GM19395 (cell line): ENCODE results near the gene ANO2.

ENCODE experiments used
- ATAC-seq: cut with Tn5 transposase; IDR thresholded peaks from one replicate; pipeline ENCODE4 v1.9.1; 2021; ENCODE audit warnings: mild to moderate bottlenecking, moderate library complexity; ENCODE audit not compliant: unreplicated experiment

Gene ANO2

DNA sequence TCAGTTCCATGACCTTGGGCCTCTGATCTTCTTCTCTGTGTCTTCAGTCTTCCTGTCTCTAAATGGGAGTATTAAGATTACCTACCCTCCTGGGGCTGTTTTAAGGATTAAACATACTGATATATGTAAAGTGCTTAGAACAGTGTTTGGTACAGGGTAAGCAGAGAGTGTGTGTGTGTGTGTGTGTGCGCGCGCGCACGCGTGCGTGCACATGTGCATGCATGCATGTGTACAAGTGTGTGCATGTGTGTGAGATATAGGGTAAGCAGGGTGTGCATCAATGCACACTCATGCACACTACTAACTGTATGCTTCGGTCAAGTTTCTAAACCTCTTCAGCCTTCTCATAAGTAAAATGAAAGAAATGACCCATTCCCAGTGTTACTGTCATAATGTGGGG, 316.6 kb downstream of the ANO2 start:
- no peak for ATAC-seq

DNA sequence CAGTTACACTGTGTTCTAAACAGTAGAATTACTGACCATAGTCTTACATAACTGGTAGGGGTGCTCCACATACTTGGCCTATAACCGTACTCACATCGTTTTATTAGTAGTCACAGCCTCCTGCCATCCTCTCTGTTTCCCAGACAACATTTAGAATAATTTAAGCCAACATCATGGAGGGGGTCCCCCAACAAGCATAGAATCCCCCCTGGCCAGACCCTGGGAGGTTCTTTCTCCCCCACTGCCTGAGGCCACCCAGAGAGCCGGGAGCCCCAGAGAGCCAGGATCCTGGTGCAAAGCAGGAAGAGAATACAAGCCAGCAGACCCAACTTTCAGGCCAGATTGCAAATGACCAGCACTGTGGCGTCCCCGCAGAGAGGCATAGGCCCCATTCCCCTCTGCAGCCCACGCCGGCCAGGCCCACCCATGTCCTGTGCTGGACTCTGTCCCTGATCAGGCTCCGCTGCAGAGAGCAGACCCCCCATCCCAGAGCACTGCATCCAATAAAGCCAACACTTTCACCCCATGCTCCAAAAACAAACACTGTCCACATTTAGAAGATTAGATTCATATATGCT, 317.9 kb downstream of the ANO2 start:
- no peak for ATAC-seq

DNA sequence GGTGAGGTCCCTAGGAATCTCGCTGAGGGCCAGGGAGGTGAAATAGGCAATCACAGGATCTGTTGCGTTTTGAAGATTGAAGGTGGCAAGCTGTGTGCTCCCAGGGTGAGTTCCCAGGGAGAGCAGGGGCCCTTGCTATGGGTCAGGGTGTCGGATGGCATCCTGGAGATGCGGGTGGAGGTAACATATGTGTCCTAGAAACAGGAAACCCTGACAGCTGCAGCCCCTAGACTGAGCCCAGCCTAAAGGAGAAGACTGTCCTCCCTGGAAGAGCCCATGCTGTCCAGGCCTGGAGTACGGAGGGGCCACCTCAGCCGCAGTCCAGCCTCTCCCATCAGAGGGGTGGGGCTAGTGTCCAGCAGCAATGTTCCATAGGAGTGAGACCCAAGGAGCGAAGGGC, 318.9 kb downstream of the ANO2 start:
- ATAC-seq, result no peak

DNA sequence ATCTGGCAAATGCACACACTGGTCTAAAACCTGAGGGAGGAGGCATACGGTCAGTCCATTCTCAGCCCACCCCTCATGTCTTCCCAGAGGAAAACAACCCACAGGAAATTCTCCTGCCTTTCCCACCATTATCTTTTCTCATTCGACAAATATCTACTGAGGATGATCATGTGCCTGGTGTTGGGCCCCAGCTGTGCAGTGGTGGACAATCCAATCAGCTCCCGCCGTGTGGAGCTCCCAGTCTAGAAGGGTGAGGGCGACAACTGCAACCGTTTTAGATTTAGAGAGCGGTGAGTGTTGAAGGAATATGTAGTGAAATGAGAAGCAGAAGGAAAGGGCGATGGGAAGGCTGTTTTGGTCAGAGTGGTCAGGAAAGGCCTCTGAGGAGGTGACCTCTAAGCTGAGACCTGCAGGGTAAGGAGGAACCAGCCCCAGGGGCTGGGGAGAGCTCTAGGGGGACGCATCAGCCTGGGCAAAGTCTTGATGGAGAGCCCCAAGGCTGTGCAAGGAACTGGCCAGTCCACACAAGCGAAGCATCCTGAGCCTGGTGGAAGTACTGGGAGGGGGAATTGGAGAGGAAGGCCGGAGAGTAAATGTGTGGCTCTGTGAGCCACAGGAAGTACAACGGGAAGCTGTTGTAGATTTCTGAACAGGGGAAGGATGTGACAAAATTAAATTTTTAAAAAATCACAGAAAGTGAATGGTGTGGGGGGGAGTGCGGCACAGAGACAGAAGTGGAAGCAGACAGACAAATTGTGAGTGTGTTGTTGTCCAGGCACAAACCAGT, 320.4 kb downstream of the ANO2 start:
- no peak for ATAC-seq

DNA sequence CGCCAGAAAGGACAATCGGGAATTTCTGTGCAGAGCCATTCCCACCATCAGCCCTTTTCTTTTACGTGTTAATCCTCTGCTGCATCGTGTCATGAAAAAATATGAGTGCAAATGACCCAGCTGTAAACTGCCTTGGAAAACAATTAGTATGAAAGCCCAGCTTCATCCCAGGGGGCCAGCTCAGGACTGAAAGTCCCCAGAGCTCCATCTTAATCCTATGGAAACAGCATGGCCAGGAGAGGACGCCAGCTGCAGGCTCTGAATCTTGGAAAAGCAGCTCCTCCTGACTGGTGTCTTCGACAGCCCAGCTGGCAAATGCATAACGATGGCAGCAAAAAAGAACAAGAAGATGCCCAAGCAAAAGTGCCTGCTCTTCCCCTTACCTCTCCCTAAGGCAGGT, 321.6 kb downstream of the ANO2 start:
- ATAC-seq, result no peak

DNA sequence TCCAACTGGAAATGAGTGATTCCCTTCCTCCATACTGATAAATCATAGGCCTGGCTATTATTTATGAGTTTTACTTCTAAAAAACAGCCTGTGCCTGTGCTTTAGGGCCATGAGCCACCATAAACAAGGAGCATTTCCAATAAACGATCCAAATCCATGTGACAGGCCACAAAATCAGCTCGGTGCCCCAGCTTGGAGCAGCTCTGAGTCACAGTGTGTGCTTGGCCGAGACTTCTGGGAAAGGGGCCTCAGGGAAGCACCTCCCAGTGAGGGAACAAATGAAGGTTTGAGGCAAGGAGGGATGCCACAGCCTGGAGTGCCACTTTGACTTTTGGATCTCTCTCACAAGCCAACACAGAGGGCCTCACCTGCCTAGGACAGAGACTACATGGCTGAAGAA, 322.8 kb downstream of the ANO2 start:
- ATAC-seq, result no peak

DNA sequence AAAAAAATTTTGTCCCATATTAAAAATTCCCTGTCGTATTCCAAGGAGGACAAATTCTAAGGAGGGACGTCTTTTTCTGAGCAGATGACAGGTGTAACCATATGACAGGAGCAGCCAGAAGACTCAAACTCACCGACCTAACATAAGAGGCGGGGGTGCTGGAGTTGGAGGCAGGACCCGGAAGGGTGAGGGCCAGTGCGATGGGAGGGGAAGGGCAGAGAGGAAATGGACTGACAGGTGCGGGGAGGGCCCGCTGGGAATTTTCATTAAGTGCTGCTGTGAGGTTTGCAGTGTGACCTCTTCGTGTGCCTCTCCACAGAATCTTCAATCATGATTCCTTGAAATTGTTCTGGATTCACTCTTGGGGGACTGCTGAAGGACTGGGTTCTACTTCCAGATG, 323.7 kb downstream of the ANO2 start:
- no peak for ATAC-seq

- no peak for ATAC-seq
Measured at GRCh38 chr12:5620896-5621295, 324.2 kb downstream of the ANO2 start.

GRCh38 chr12:5619628-5620027, 325.4 kb downstream of the ANO2 start:
- no peak for ATAC-seq

GRCh38 chr12:5616854-5617253, 328.2 kb downstream of the ANO2 start:
- ATAC-seq, result no peak

DNA sequence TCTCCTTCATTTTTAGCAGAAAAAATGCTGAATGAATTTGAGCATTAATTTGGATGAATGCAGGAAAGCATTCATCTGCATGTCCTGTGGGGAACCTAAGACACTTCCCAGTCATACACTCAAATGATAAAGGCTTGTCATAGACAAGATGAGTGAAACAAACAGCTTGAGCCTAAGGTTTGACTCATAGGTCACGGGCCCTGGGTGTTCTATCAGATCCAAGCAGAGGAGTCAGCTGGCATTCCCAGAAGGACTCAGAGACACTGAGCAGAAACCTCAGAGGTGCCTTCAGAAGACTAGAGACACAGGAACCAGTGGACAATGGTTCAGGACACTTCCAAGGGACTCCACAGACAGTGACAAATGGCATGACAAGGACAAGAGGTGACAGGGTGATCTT, 329.3 kb downstream of the ANO2 start:
- no peak for ATAC-seq

DNA sequence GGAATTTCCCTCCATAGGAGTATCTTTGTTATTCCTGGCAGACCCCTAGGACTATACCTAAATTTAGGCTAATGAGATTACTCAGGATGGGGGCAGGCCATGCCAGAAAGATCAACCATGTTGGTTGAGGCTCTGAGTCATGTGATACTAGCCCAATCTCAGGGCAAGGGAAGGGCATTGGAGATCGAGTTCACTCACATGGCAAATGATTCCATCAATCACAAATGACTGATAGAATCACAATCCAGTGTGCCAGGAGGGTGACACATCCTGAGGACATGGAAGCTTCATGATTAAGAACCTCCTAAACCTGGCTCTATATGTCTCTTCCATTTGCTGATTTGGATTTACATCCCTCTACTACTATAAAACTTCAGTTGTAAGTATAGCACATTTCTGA, 330.8 kb downstream of the ANO2 start:
- no peak for ATAC-seq

- ATAC-seq, result no peak
Measured at GRCh38 chr12:5612556-5613410, 332.3 kb downstream of the ANO2 start.

GRCh38 chr12:5611162-5611561, 333.9 kb downstream of the ANO2 start:
- no peak for ATAC-seq

DNA sequence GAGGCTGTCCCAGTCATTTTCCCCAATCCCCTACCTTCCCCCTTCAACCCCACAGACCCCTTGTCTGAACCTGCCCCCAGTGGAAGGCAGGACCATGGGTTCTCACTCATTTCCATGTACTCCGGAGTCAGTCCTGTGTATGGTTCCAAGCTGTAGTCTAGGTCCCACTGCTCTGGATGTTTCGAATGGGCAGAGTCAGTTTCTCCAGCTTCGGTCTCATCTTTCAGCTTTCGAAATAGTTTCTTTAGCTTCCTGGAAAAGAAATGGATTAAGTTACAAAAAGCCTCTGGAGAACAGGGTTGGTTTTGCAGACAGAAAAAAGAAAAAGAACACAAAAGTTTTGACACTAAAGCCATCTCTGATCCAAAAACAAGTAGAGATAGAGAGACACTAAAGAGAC, 345.7 kb downstream of the ANO2 start:
- no peak for ATAC-seq

DNA sequence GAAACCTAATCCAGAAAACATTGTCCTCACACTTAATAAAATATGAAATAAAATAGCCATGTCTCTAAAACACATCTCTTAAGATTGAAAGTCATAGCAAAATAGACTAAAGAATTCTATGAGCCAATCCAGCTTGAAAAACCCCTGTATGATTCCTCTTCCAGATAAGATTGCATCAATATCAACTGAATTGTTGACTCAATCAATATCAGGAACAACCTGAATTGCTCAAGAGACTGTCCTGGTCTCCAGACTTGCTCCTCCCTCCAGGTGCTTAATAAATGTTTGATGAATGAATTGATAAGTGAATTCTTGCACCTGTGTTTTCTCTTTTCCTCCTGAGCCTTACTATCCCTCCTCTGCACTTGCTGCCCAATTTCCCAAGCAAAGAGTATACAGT, 351.1 kb downstream of the ANO2 start:
- ATAC-seq, result no peak

DNA sequence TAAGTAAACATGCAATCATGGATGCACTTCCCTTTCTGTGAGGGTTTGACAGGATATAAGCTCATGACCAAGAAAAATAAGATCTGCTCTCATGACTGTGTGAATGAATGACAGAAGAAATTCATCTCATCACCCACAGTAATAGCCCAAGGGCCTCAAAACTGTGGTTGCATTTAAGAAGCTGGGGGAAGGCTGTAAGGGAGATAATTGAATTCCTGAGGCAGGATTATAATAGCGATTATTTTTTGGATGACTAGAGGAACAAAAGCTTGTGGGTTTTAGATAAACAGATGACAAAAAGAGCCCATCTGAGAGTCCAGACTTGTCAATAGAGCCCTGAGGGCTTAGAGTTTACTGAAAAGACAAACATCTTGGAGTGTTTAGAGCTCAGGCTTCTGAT, 352.0 kb downstream of the ANO2 start:
- ATAC-seq, result no peak

GRCh38 chr12:5592310-5592709, 352.7 kb downstream of the ANO2 start:
- ATAC-seq, result no peak

- ATAC-seq, result no peak
Measured at GRCh38 chr12:5590316-5590715, 354.7 kb downstream of the ANO2 start.

DNA sequence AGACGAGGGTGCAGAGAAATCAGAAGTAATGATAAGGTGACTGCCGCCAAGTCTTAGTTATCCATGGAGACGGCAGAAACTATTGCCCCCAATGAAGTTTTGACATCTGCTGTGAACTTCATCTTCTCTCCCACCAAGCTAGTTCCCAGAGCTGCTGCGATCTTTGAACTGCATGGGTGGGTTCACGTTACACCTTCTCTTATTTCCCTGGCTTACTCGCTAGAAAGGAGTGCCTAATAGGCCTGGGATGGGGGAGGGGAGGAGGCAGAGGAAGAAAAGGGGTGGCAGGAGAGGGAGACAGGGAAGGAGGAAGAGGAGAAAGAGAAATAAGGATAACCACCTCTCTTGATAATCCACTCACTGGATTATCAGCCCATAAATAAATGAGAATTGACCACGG, 356.0 kb downstream of the ANO2 start:
- ATAC-seq, result no peak

DNA sequence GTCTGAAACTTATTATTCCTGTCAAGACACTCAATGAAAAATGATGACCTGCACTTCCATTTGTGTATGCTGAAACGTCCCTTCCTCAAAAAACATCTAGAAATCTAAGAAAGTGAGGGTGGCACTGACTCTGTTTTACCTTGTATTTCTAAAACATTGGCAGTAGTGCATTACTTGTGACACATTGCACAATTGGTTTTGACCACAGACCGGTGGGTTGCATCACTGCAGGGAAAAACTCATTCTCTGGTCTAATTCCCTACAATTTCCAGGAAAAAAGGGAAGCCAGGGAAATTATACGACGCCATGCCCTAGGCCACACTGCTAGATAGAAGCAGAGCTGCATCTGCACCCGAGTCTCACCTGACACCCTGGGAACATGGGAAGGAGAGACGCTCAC, 356.5 kb downstream of the ANO2 start:
- ATAC-seq, result no peak

DNA sequence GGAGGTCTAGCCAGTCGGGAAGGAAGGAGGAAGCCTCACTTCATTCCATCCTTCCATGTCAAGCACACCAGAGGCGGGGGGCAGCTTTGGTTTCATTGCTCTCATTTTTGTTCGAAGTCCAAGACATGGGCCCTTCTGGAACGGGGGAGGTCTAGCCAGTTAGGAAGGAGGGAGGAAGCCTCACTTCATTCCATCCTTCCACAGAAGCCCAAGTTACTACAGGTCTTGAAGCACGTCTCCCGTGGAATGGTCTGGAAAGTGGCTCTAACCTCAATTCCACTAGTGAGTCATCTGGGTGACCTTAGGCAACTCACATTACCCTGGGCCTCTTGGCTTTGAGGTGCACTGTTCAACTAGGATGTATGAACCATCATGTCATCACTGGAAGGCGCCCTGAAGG, 356.9 kb downstream of the ANO2 start:
- ATAC-seq, result no peak
